ENCODE data around the gene MON2.

DNA sequence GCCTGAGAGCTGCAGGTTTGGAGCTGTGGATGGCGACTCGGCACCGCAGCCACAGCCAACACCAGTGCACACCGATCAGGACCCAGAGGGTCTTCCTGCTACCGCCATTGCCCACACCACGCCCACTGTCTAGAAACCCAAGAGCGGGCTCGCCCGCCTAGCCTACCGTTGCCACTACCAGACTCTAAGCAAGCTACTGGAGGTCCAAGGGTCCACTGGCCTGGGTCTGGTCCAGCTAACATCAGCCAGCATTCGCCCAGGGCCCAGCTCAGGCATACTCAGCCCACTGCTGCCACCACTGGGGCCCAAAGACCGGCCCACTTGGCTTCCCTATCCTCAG lies 30.5 kb upstream of the MON2 start:
- TF ChIP-seq, protein P1, sequence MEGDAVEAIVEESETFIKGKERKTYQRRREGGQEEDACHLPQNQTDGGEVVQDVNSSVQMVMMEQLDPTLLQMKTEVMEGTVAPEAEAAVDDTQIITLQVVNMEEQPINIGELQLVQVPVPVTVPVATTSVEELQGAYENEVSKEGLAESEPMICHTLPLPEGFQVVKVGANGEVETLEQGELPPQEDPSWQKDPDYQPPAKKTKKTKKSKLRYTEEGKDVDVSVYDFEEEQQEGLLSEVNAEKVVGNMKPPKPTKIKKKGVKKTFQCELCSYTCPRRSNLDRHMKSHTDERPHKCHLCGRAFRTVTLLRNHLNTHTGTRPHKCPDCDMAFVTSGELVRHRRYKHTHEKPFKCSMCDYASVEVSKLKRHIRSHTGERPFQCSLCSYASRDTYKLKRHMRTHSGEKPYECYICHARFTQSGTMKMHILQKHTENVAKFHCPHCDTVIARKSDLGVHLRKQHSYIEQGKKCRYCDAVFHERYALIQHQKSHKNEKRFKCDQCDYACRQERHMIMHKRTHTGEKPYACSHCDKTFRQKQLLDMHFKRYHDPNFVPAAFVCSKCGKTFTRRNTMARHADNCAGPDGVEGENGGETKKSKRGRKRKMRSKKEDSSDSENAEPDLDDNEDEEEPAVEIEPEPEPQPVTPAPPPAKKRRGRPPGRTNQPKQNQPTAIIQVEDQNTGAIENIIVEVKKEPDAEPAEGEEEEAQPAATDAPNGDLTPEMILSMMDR (IDR thresholded peaks at IDR 0.05): no peak
- no peak for TF ChIP-seq POLR2A (IDR thresholded peaks at IDR 0.05)

Measured in uterus (tissue), 2 donors.